Testis (tissue), 3 donors: Measurements from ENCODE around the gene VEZT. TPM values are rescaled to one million over a fixed set of nuclear protein-coding genes. Genes with fewer than 3 reads are reported as not detected.
"Not testable (repeated sequence)": the region's sequence is repeated elsewhere in the genome, so short reads cannot be mapped to it uniquely, and the experiment has no call there.

Experiments used
- DNase-seq: peaks from one replicate; pipeline ENCODE4 v3.0.0-alpha.2; 2019
- H3K27ac ChIP-seq, 2 donors: fragments of 200-600 bp; sonication (generic); one replicate each; pipeline ENCODE4 v1.5.1; 2019
- H3K27me3 ChIP-seq: fragments of 200-600 bp; sonication (generic); one replicate; pipeline ENCODE4 v1.5.1; 2019
- H3K36me3 ChIP-seq: fragments of 200-600 bp; sonication (generic); one replicate; pipeline ENCODE4 v1.5.1; 2017; ENCODE audit warnings: low read depth; ENCODE audit errors: missing control alignments
- H3K4me1 ChIP-seq: fragments of 200-600 bp; sonication (generic); one replicate; pipeline ENCODE4 v1.5.1; 2019
- H3K4me3 ChIP-seq, 2 donors: fragments of 200-600 bp; sonication (generic); one replicate each; pipeline ENCODE4 v1.5.1; 2017 to 2019
- H3K9me3 ChIP-seq: fragments of 200-600 bp; sonication (generic); one replicate; pipeline ENCODE4 v1.5.1; 2017
- CTCF ChIP-seq, 3 experiments: fragments of 450-650 bp in 2 of 3; fragments of 200-600 bp in 1 of 3; sonication (generic) in 1 of 3; IDR thresholded peaks; one replicate each; pipeline ENCODE4 v1.5.1; 2016 to 2019; ENCODE audit warnings: antibody characterized with exemption in 3 of 3, mild to moderate bottlenecking in 2 of 3, moderate library complexity in 1 of 3
- POLR2A ChIP-seq: fragments of 450-650 bp; IDR thresholded peaks from one replicate; pipeline ENCODE4 v1.6.1; 2017; ENCODE audit warnings: antibody characterized with exemption, mild to moderate bottlenecking, moderate library complexity
- WGBS, 2 donors: methylation state at CpG; one replicate each; pipeline ENCODE4 v1.1.5; 2018; 5-methylcytosine and 5-hydroxymethylcytosine counted together
- intact Hi-C: fragments of 100-400 bp; cut with DNase I; formaldehyde crosslinking; loops from one replicate; pipeline ENCODE4 v1.15.1; 2023; ENCODE audit warnings: low total_unique reads
- polyA plus RNA-seq: library from polyadenylated mRNA; stranded (reverse); fragments of 350-450 nt; fragmentation: Illumina TruSeq; extraction: RNeasy Lipid Tissue Mini Kit (QIAGEN cat#74804); gene quantifications from one replicate; pipeline ENCODE4 v1.2.3, GENCODE V29; 2014; ENCODE audit warnings: low read depth, low replicate concordance; ENCODE audit not compliant: insufficient read depth
- total RNA-seq, 2 donors: library from RNA; depleted of rRNA; stranded (reverse); fragments of >200 nt; gene quantifications; one replicate each; pipeline ENCODE4 v1.2.3, GENCODE V29; 2016

Gene VEZT
- total and polyA plus RNA-seq, 3 donors from 2014 or later: 31.7 to 112 (median 94.6) TPM

DNA sequence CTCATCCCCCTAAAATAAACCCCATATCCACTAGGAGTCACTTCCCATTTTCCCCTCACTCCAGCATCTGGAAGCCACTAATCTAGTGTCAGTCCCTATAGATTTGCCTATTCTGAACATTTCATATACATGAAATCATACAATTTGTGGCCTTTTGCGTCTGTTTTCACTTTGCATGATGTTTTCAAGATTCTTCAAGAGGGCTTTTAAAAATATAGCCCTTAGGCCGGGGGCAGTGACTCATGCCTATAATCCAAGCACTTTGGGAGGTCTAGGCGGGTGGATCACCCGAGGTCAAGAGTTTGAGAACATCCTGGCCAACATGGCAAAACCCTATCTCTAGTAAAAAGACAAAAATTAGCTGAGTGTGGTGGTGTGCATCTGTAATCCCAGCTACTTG, 104.7 kb downstream of the VEZT start:
- 76 to 77% methylated on average over 4 of the region's 4 CpGs for WGBS, 2 donors
- Histone ChIP-seq H3K27me3 (no peaks in the 10 kb centered on the region), H3K4me1 (peaks cover 3% of the 10 kb centered on the region), H3K27ac (no peak overlapping the region), H3K36me3 (no peaks in the 10 kb centered on the region), H3K4me3 (no peak overlapping the region), H3K9me3 (no peaks in the 10 kb centered on the region)
- no peak for TF ChIP-seq CTCF (IDR thresholded peaks at IDR 0.05)
- no peak for TF ChIP-seq POLR2A
- DNase-seq: no peak
- intact Hi-C loops: no loop called here

DNA sequence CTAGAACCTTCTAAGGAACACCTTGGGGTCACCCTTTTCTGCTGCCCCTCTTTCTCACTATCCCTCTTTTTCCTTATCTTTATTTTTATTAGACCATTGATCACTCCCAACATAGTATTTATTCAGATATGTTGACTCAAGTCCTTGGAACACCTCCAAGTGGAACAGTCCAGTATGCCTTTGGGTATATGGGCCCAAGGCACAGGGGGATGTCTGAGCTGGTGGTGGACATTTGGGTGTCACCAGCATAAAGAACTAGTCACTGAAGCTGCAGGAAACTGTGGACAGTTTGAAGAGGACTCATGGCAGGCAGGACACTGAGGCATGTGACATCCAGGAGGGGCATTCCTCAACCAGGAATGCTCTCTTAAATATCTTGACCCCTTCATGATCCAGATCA, 105.6 kb downstream of the VEZT start:
- no peak for DNase-seq
- Histone ChIP-seq H3K36me3 (no peaks in the 10 kb centered on the region), H3K9me3 (no peaks in the 10 kb centered on the region), H3K4me1 (peaks cover 3% of the 10 kb centered on the region), H3K27ac (no peak overlapping the region), H3K27me3 (no peaks in the 10 kb centered on the region), H3K4me3 (no peak overlapping the region)
- intact Hi-C loops: no loop called here
- no peak for TF ChIP-seq POLR2A
- no peak for TF ChIP-seq CTCF (IDR thresholded peaks at IDR 0.05)

DNA sequence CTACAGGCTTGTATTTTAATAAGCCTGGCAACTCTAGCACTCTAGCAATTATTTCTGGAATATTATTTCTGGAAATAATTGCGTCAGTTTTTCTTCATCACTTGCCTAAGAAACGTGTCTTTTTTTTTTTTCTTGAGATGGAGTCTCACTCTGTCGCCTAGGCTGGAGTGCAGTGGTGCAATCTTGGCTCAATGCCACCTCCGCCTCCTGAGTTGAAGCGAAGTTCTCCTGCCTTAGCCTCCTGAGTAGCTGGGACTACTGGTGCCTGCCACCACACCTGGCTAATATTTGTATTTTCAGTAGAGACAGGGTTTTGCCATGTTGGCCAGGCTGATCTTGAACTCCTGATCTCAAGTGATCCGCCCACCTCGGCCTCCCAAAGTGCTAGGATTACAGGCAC, 106.6 kb downstream of the VEZT start:
- H3K27ac ChIP-seq, H3K27me3 ChIP-seq, H3K4me1 ChIP-seq, DNase-seq, H3K4me3 ChIP-seq, H3K9me3 ChIP-seq, intact Hi-C loops, H3K36me3 ChIP-seq: not testable (repeated sequence)
- 69 to 78% methylated on average over 7 of the region's 7 CpGs for WGBS, 2 donors

GRCh38 chr12:95325501-95325900, 107.9 kb downstream of the VEZT start:
- no peak overlapping the region for H3K4me3 ChIP-seq
- no peaks in the 10 kb centered on the region for H3K27me3 ChIP-seq
- DNase-seq: no peak
- H3K36me3 ChIP-seq: no peaks in the 10 kb centered on the region
- intact Hi-C loops: no loop called here
- H3K27ac ChIP-seq: no peak overlapping the region
- no peak for TF ChIP-seq CTCF (IDR thresholded peaks at IDR 0.05)
- TF ChIP-seq POLR2A: no peak
- 91 to 98% methylated on average over 4 of the region's 4 CpGs for WGBS, 2 donors
- peaks cover 3% of the 10 kb centered on the region for H3K4me1 ChIP-seq
- no peaks in the 10 kb centered on the region for H3K9me3 ChIP-seq

DNA sequence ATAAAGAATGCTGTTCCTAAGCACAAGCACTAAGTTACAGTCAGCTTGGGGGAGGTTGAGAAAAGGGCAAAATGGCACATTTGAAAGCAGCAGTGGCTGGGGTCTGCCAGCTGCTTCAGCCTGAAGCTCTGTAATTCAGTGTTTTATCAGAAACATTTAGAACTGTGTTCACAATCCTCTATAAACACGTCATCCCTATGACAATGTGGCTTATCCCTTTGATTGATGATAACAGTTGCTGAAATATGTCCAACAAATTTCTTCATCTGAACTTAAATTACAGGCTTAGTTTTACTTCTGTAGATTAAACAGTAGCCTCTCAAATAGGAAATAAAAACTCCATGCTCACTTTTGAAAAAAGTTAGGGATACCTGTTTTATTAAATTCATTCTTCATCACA, 108.8 kb downstream of the VEZT start:
- H3K9me3 ChIP-seq: no peaks in the 10 kb centered on the region
- no peak overlapping the region for H3K27ac ChIP-seq
- intact Hi-C loops: no loop called here

More for the DNA sequence above, 108.8 kb downstream of the VEZT start:
- DNase-seq: no peak
- Histone ChIP-seq H3K27me3 (no peaks in the 10 kb centered on the region), H3K36me3 (no peaks in the 10 kb centered on the region), H3K4me1 (peaks cover under 1% of the 10 kb centered on the region), H3K4me3 (no peak overlapping the region)
- no peak for TF ChIP-seq POLR2A
- no peak for TF ChIP-seq CTCF (IDR thresholded peaks at IDR 0.05)
- WGBS, 2 donors: 44 to 56% methylated on average over 1 of the region's 1 CpG
